H1 (cell line): Measurements from ENCODE around the gene AGAP1. TPM values are rescaled to one million over a fixed set of nuclear protein-coding genes. Genes with fewer than 3 reads are reported as not detected.

ENCODE experiments used
- BCL11A ChIP-seq, 2 experiments: IDR thresholded peaks; one replicate each; pipeline ENCODE4 v1.6.1; 2011; ENCODE audit warnings: low read depth in 2 of 2, low read length in 2 of 2, mild to moderate bottlenecking in 2 of 2
- BRCA1 ChIP-seq: IDR thresholded peaks from 2 replicates; pipeline ENCODE4 v1.6.1; 2012; ENCODE audit warnings: low read depth, low read length, improper control_type of control experiment
- CTBP2 ChIP-seq: IDR thresholded peaks from 2 replicates; pipeline ENCODE4 v1.7.0; 2011; ENCODE audit warnings: borderline replicate concordance, mild to moderate bottlenecking, moderate library complexity, mixed read lengths, low read length; ENCODE audit not compliant: insufficient read depth, insufficient read length
- JUND ChIP-seq: IDR thresholded peaks from 2 replicates; pipeline ENCODE4 v1.6.1; 2011; ENCODE audit warnings: mild to moderate bottlenecking, improper control_type of control experiment, low read length
- POLR2A ChIP-seq, 2 experiments: IDR thresholded peaks; 1 replicate in 1 of 2; 2 replicates in 1 of 2; pipeline ENCODE4 v1.6.1; 2011; ENCODE audit warnings: low read depth in 2 of 2, low read length in 2 of 2, mild to moderate bottlenecking in 2 of 2; ENCODE audit errors: control extremely low read depth in 1 of 2
- RNF2 ChIP-seq: fragments of 200-900, 300-1000 bp; sonication (generic); IDR thresholded peaks from 2 replicates; pipeline ENCODE4 v1.7.1; 2016; ENCODE audit warnings: borderline replicate concordance, low read depth, mild to moderate bottlenecking, antibody characterized with exemption, low read length; ENCODE audit not compliant: poor library complexity, severe bottlenecking; ENCODE audit errors: missing control alignments
- SAP30 ChIP-seq: fragments of 300-600 bp; sonication (generic); IDR thresholded peaks from 2 replicates; pipeline ENCODE4 v1.7.1; 2012; ENCODE audit warnings: low read length, moderate library complexity, mild to moderate bottlenecking, inconsistent platforms; ENCODE audit not compliant: insufficient read depth, insufficient replicate concordance
- polyA plus RNA-seq, 7 experiments: library from polyadenylated mRNA; depleted of rRNA in 3 of 7; stranded (reverse) in 5 of 7; unstranded in 2 of 7; fragments of >200 nt in 5 of 7; fragments of 200-250 nt in 2 of 7; gene quantifications; 1 replicate in 5 of 7; 2 replicates in 1 of 7; 4 replicates in 1 of 7; pipeline versions ENCODE4 v1.2.1 to v1.2.3, GENCODE V29; 2011 to 2013; ENCODE audit warnings: missing spikeins in 2 of 7, mixed read lengths in 2 of 7
- total RNA-seq: library from RNA; stranded (reverse); fragmentation: NEBNext Ultra II Directional; extraction: Animal tissue kit (Norgen Biotek cat#: 25700); gene quantifications from 2 replicates; pipeline ENCODE4 v1.2.1, GENCODE V29; 2021
- TF ChIP-seq, protein P1 (sequence below): fragments of 300-600 bp; sonication (generic); IDR thresholded peaks from 2 replicates; pipeline ENCODE4 v1.7.1; 2012; ENCODE audit warnings: low read length, moderate library complexity, mild to moderate bottlenecking, inconsistent platforms; ENCODE audit not compliant: insufficient replicate concordance

AGAP1 gene
- total and polyA plus RNA-seq, 2 of the 8 experiments (the other 6 are each of a cell fraction or from before 2014, with no cell fraction given): 18.1 to 39.4 TPM

DNA sequence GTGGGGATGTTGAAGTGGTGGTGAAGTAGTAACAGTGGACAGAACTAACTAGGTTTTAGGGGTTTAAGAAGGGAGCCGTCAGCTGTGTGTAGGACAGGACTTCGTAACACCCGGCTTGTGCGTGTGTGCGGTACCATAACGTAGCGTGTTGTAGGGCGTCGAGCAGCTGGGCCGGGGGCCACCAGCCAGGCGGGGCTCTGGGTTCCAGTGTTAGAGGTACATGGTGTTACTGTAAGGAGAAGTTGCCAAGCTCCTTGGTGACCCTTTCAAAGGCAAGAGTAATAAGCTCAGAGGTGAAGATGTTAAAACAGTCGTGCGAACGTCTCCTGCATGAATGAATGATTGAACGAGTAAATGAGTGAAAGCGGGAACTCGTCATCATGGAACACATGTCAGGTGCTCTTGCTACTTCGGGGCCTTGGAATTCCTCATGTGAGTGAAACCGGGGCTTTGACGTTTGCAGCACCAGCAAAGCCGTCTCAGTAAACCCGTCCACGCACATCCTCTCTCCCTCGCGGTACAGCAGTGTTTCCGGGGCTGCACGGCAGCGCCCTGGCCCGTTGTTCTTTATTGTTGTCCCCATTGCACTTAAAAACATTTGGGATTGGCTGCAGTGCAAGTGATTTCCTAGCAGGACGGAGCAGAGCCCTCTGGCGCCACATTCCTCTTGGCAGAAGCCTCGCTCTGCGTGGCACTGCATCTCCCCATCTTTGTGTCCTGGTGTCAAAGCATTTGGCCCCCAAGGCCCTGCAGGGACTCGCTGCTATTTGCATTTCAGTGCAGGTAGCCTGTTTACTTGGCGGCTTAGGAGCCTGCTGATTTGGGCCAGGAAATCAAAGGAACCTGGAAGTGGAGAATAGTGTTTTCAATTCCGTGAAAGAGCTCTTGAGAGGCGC, 559.3 kb downstream of the AGAP1 start (continued):
- TF ChIP-seq, protein P1, sequence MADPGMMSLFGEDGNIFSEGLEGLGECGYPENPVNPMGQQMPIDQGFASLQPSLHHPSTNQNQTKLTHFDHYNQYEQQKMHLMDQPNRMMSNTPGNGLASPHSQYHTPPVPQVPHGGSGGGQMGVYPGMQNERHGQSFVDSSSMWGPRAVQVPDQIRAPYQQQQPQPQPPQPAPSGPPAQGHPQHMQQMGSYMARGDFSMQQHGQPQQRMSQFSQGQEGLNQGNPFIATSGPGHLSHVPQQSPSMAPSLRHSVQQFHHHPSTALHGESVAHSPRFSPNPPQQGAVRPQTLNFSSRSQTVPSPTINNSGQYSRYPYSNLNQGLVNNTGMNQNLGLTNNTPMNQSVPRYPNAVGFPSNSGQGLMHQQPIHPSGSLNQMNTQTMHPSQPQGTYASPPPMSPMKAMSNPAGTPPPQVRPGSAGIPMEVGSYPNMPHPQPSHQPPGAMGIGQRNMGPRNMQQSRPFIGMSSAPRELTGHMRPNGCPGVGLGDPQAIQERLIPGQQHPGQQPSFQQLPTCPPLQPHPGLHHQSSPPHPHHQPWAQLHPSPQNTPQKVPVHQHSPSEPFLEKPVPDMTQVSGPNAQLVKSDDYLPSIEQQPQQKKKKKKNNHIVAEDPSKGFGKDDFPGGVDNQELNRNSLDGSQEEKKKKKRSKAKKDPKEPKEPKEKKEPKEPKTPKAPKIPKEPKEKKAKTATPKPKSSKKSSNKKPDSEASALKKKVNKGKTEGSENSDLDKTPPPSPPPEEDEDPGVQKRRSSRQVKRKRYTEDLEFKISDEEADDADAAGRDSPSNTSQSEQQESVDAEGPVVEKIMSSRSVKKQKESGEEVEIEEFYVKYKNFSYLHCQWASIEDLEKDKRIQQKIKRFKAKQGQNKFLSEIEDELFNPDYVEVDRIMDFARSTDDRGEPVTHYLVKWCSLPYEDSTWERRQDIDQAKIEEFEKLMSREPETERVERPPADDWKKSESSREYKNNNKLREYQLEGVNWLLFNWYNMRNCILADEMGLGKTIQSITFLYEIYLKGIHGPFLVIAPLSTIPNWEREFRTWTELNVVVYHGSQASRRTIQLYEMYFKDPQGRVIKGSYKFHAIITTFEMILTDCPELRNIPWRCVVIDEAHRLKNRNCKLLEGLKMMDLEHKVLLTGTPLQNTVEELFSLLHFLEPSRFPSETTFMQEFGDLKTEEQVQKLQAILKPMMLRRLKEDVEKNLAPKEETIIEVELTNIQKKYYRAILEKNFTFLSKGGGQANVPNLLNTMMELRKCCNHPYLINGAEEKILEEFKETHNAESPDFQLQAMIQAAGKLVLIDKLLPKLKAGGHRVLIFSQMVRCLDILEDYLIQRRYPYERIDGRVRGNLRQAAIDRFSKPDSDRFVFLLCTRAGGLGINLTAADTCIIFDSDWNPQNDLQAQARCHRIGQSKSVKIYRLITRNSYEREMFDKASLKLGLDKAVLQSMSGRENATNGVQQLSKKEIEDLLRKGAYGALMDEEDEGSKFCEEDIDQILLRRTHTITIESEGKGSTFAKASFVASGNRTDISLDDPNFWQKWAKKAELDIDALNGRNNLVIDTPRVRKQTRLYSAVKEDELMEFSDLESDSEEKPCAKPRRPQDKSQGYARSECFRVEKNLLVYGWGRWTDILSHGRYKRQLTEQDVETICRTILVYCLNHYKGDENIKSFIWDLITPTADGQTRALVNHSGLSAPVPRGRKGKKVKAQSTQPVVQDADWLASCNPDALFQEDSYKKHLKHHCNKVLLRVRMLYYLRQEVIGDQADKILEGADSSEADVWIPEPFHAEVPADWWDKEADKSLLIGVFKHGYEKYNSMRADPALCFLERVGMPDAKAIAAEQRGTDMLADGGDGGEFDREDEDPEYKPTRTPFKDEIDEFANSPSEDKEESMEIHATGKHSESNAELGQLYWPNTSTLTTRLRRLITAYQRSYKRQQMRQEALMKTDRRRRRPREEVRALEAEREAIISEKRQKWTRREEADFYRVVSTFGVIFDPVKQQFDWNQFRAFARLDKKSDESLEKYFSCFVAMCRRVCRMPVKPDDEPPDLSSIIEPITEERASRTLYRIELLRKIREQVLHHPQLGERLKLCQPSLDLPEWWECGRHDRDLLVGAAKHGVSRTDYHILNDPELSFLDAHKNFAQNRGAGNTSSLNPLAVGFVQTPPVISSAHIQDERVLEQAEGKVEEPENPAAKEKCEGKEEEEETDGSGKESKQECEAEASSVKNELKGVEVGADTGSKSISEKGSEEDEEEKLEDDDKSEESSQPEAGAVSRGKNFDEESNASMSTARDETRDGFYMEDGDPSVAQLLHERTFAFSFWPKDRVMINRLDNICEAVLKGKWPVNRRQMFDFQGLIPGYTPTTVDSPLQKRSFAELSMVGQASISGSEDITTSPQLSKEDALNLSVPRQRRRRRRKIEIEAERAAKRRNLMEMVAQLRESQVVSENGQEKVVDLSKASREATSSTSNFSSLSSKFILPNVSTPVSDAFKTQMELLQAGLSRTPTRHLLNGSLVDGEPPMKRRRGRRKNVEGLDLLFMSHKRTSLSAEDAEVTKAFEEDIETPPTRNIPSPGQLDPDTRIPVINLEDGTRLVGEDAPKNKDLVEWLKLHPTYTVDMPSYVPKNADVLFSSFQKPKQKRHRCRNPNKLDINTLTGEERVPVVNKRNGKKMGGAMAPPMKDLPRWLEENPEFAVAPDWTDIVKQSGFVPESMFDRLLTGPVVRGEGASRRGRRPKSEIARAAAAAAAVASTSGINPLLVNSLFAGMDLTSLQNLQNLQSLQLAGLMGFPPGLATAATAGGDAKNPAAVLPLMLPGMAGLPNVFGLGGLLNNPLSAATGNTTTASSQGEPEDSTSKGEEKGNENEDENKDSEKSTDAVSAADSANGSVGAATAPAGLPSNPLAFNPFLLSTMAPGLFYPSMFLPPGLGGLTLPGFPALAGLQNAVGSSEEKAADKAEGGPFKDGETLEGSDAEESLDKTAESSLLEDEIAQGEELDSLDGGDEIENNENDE: peak; percentile 68
- no peak for TF ChIP-seq JUND
- peak; percentile 89 for TF ChIP-seq CTBP2
- TF ChIP-seq SAP30: no peak
- TF ChIP-seq POLR2A (IDR thresholded peaks at IDR 0.05; ENCODE audit: control extremely low read depth in 1 of 2, low read depth in 2 of 2, low read length in 2 of 2): no peak
- no peak for TF ChIP-seq RNF2
- TF ChIP-seq BCL11A (IDR thresholded peaks at IDR 0.05; ENCODE audit: low read depth in 2 of 2, low read length in 2 of 2): no peak
- no peak for TF ChIP-seq BRCA1
